Suppressor macrophage treated with lipopolysaccharide for 4 hours (primary cell): ENCODE data around the gene CTPS2.
"Not testable (repeated sequence)": the region's sequence is repeated elsewhere in the genome, so short reads cannot be mapped to it uniquely, and the experiment has no call there.

Experiments
- DNase-seq: peaks from one replicate; pipeline ENCODE4 v3.0.0-alpha.2; 2020

Gene CTPS2

GRCh38 chrX:16712548-16713155 is at the start of gene CTPS2:
TSS of gene CTPS2 (minus strand) at chrX:16712669. CDS start at chrX:16702902, 9,767 bp downstream.
- DNase-seq, result peak; percentile 51

GRCh38 chrX:16761500-16761899 is 49.0 kb upstream of the CTPS2 start:
- not testable (repeated sequence) for DNase-seq

DNA sequence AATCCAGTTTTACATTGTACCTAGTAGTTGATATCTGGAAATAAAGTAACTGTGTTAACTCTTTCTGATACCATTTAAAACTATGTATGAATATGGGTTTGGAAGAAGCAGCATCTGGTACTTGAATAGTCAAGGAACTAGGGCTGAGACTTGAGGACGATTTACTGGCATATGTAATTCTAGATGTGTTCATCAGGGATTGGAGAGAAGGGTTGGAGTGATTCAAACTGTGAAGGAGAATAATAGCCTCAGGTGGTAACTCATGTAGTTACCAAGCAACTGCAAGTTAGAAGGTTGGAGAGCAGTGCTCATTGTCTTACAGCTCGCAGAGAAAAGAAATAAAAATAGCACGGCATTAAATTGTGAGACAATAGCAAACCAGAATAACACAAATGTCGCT is 44.3 kb upstream of the CTPS2 start:
- DNase-seq, result no peak

- no peak for DNase-seq
These were observed 41.5 kb upstream of the CTPS2 start for GRCh38 chrX:16754019-16754418.

DNA sequence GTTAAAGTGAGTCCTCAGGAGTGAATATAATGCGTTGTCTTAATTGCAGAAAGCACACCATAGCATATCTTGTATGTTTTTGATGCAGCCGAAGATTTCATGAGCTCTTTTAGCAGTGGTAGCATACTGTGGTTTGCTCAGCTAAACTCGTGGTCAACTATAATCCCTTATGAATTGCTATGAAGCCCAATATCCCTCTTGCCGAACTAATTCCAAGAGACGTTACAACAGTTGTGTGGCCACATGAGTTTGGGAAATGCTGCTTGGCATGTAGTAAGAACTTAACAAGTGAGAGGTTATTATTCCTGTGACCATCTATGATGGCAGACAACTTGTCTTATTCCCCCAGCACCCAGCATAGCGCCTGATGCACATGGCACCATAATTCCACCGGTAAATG is 37.7 kb upstream of the CTPS2 start:
- DNase-seq, result no peak

GRCh38 chrX:16748425-16748824 is 36.0 kb upstream of the CTPS2 start:
- no peak for DNase-seq

DNA sequence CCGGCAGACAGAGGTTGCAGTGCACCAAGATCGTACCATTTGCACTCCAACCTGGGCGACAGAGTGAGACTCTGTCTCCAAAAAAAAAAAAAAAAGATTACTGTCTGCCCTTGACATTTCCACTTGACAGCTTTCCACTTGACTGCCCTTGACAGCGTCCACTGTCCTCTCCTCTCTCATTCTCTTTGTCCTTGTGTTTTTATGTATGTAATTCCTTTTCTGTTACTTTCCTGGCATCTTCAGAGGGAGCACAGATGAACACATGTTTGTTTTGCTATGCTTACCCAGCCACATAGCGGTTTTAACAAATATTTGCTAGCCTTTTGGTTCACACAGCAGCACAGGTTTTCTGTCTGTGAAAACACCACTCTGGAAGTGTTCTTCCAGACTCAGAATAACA is 33.2 kb upstream of the CTPS2 start:
- no peak for DNase-seq

GRCh38 chrX:16745102-16745501 is 32.6 kb upstream of the CTPS2 start:
- DNase-seq, result no peak

GRCh38 chrX:16743604-16744325 is 31.3 kb upstream of the CTPS2 start:
- DNase-seq, result no peak

GRCh38 chrX:16739574-16739973 is 27.1 kb upstream of the CTPS2 start:
- no peak for DNase-seq

- no peak for DNase-seq
These were observed 24.6 kb upstream of the CTPS2 start for GRCh38 chrX:16737024-16737423.

GRCh38 chrX:16733013-16733412 is 20.5 kb upstream of the CTPS2 start:
- DNase-seq, result no peak

DNA sequence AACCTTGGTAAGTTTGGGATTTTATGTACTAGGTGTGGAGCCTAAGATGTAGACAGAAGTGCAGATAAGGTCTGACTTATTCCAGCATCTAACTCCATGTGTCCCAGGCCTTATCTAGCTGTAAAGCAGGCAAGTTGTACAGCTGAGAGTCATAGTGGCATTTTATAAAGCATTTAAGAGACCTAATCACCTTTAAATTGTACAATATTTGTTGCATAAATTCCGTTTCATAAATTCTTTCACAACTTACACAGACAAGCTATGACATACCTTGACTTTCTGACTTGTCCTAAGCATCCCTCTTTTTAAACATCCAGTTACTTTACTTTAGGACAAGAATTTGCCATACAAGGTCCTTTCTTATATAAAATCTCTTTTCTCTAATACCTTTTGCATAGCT is 18.0 kb upstream of the CTPS2 start:
- no peak for DNase-seq

- DNase-seq, result no peak
These were observed 15.2 kb upstream of the CTPS2 start for GRCh38 chrX:16727637-16728036.

GRCh38 chrX:16726347-16726988 is 14.0 kb upstream of the CTPS2 start:
- not testable (repeated sequence) for DNase-seq

DNA sequence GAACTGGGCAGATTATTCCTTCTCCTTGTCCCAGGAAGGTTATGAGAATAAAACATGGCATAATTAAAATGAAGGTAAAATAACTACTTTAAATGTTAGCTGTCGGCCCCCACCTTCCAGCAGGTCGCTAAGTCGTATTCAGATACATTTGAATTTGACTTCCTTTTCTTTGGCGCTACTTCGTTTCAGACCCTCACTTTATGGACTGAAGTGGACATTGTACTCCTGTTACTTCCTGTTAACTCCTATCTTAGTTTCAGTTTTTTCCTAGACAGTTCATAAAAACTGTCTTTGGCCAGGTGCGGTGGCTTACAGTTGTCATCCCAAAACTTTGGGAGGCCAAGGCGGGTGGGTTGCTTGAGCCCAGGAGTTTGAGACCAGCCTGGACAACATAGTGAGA is 12.6 kb upstream of the CTPS2 start:
- no peak for DNase-seq

- no peak for DNase-seq
These were observed 10.0 kb upstream of the CTPS2 start for GRCh38 chrX:16722481-16722880.

- DNase-seq, result peak; percentile 96
These were observed 7.0 kb upstream of the CTPS2 start, which contains the start of gene SYAP1 for GRCh38 chrX:16719334-16720084. TSS of gene SYAP1 (plus strand) at chrX:16719612. CDS start at chrX:16719725, 113 bp downstream.

DNA sequence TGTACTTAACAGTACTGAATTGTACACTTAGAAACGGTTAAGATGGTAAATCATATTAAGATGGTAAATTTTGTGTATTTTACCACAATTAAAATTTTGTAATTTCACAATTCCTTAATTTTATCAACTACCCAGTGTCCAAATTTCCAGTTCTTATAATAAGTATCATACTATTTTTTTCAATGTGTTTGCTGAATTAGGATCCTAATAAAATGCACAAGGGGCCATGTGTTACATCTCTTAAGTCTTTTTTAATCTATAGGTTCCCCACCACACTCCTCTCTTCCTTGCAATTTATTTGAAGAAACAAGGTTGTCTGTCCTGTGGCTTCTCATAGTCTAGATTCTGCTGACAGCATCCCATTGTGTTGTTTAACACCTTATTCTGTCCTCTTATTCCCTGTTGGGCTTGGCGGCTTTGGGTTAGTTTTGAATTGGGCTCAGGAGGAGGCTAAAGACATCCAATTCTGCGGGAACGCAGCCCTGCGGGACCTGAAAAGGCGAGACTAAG is 6.4 kb upstream of the CTPS2 start:
- DNase-seq, result no peak

GRCh38 chrX:16716451-16716850 is 4.0 kb upstream of the CTPS2 start:
- not testable (repeated sequence) for DNase-seq

- DNase-seq, result not testable (repeated sequence)
These were observed 3.2 kb upstream of the CTPS2 start for GRCh38 chrX:16715638-16716037.

DNA sequence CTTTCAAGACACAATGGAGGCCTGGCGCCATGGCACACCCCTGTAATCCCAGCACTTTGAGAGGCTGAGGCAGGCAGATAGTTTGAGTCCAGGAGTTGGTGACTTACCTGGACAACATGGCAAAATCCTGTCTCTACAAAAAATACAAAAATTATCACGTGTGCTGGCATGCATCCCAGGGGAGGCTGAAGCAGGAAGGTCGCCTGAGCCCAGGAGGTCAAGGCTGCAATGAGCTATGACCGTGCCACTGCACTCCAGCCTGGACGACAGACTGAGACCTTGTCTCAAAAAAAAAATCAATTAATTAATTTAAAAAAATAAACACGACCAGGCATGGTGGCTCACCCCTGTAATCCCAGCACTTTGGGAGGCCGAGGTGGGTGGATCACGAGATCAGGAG is 2.0 kb upstream of the CTPS2 start:
- DNase-seq, result no peak

DNA sequence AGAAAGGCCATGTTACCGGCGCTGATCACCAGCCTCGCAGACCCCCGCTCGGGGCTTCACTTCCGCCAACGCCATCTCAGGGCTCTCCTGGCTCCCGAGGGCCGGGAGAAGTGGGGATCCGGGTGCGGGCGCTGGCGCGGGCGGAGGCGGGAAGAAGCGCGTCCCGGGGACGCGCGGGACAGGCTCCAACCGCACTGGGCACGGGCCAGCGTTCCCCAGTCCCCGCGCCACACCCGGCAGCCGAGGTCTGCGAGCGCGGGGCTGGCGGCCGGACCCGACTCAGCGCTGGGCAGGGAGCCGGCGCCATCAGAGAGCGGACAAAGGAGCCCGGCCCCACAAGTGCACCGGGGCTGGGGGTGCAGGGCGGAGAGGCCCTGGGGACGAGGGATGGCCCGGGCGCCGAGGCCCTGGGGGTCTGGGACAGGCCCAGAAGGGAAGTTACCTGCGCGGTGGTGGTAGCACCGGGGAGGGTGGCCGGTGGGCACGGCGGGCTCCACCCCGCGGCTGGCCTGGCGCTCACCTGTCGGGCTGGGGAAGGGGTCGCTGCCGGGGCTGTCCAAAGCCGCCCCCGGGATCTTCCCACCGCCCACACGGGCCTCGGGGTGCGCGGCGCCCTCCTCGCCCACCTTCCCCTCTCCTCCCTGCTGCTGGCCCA is 449 bp downstream of the CTPS2 start:
- DNase-seq, result no peak
